ENCODE data around the gene VENTX. TPM values are rescaled to one million over a fixed set of nuclear protein-coding genes. Genes with fewer than 3 reads are reported as not detected.
"Not testable (repeated sequence)": the region's sequence is repeated elsewhere in the genome, so short reads cannot be mapped to it uniquely, and the experiment has no call there.

The VENTX gene
- total RNA-seq, 2 donors from 2014 or later = 0.26 TPM; not detected in 1

DNA sequence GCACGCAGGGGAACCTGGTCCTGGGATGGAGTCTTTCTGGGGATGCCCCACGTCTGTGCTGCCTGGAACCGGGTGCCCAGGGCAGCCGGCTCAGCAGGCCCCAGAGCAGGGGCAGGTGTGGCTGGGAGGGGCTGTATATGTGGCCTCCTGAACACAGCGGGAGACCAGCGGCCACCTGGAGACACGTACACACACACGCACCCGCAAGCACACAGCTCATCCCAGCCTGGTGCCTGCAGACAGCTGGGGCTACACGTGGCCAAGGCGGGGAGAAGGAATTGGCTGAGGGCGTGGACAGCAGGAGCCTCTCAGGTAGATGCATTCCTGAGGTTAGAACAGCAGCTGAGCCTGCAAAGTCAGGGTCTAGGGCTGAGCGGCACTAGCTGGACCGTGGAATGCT, 25.0 kb downstream of the VENTX start:
- Histone ChIP-seq H3K4me3 (no peak overlapping the region), H3K36me3 (replicated peaks in 1 of 2; ENCODE audit: insufficient read depth in 1 of 2, low read depth in 2 of 2) (no peaks in the 10 kb centered on the region), H3K9me3 (no peaks in the 10 kb centered on the region), H3K27me3 (no peaks in the 10 kb centered on the region), H3K4me1 (peaks cover 22% of the 10 kb centered on the region), H3K27ac (no peak overlapping the region)
- 82 to 86% methylated on average over 4 to 14 of the region's 14 CpGs for WGBS, 2 donors
- DNase-seq (peak in 2 of 4 donors; percentile 22 to 35), ATAC-seq (no peak)
- intact Hi-C loops (cut with DNase I) = no loop called here
- no peak for TF ChIP-seq POLR2A (IDR thresholded peaks at IDR 0.05)
- TF ChIP-seq, protein P1, sequence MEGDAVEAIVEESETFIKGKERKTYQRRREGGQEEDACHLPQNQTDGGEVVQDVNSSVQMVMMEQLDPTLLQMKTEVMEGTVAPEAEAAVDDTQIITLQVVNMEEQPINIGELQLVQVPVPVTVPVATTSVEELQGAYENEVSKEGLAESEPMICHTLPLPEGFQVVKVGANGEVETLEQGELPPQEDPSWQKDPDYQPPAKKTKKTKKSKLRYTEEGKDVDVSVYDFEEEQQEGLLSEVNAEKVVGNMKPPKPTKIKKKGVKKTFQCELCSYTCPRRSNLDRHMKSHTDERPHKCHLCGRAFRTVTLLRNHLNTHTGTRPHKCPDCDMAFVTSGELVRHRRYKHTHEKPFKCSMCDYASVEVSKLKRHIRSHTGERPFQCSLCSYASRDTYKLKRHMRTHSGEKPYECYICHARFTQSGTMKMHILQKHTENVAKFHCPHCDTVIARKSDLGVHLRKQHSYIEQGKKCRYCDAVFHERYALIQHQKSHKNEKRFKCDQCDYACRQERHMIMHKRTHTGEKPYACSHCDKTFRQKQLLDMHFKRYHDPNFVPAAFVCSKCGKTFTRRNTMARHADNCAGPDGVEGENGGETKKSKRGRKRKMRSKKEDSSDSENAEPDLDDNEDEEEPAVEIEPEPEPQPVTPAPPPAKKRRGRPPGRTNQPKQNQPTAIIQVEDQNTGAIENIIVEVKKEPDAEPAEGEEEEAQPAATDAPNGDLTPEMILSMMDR (IDR thresholded peaks at IDR 0.05) = no peak

DNA sequence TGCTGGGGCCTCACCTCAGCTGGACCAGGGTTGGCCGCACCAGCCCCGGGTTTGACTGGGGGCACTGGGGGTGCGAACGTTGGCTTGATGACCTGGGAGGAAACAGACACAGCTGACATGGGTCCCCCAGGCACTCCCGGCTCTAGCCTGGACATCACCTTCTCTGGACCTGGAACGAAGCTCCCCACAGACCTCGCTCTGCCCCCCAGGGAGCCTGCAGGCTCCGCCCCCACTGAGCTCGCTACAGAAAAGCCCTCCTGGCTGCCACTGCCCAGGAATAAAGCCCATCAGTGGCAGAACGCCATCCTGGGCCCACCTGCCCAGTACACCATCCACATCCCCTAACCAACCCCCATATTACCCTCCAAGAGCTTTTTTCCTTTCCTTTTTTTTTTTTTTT, 26.0 kb downstream of the VENTX start:
- intact Hi-C loops (cut with DNase I) = no loop called here
- H3K9me3 ChIP-seq = no peaks in the 10 kb centered on the region
- TF ChIP-seq POLR2A (IDR thresholded peaks at IDR 0.05) = no peak
- TF ChIP-seq, protein P1 (IDR thresholded peaks at IDR 0.05) = no peak
- no peaks in the 10 kb centered on the region for H3K27me3 ChIP-seq
- DNase-seq (no peak), ATAC-seq (no peak)
- H3K27ac ChIP-seq = no peak overlapping the region
- H3K36me3 ChIP-seq (replicated peaks in 1 of 2; ENCODE audit: insufficient read depth in 1 of 2, low read depth in 2 of 2) = no peaks in the 10 kb centered on the region
- H3K4me1 ChIP-seq = peaks cover 13% of the 10 kb centered on the region
- WGBS, 2 donors = 86 to 88% methylated on average over 7 to 10 of the region's 10 CpGs
- no peak overlapping the region for H3K4me3 ChIP-seq

DNA sequence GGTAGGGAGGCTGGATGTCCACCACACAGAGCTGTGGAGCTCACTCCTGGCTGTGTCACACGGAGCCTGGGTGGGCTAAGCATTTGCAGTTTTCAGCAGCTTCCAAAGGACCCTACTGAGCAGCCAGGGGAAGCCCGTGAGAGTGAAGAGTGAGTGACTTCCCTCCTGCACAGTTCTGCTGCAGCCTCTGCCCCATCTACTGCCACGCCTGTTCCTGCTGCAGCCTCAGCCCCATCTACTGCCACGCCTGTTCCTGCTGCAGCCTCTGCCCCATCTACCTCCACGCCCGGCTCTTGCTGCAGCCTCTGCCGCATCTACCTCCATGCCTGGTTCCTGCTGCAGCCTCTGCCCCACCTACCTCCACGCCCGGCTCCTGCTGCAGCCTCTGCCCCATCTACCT, 26.8 kb downstream of the VENTX start:
- H3K36me3 ChIP-seq (replicated peaks in 1 of 2; ENCODE audit: insufficient read depth in 1 of 2, low read depth in 2 of 2) = no peaks in the 10 kb centered on the region
- H3K4me3 ChIP-seq = no peak overlapping the region
- WGBS, 2 donors = 58 to 93% methylated on average over 8 to 9 of the region's 9 CpGs
- ATAC-seq (no peak), DNase-seq (no peak)
- no peak for TF ChIP-seq POLR2A (IDR thresholded peaks at IDR 0.05)
- TF ChIP-seq, protein P1 (IDR thresholded peaks at IDR 0.05) = no peak
- no peaks in the 10 kb centered on the region for H3K27me3 ChIP-seq
- no peaks in the 10 kb centered on the region for H3K9me3 ChIP-seq
- no peak overlapping the region for H3K27ac ChIP-seq
- intact Hi-C loops (cut with DNase I) = no loop called here
- H3K4me1 ChIP-seq = peaks cover 9% of the 10 kb centered on the region

DNA sequence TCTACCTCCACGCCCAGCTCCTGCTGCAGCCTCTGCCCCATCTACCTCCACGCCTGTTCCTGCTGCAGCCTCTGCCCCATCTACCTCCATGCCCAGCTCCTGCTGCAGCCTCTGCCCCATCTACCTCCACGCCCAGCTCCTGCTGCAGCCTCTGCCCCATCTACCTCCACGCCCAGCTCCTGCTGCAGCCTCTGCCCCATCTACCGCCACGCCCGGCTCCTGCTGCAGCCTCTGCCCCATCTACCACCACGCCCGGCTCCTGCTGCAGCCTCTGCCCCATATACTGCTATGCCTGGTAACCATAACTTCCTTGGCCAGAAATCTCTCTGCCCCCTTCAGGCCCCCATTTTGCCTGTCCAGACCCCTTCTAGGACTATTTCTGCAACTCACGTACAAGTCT, 27.4 kb downstream of the VENTX start:
- H3K27me3 ChIP-seq; DNase-seq; ATAC-seq; intact Hi-C loops (cut with DNase I); H3K9me3 ChIP-seq; H3K27ac ChIP-seq; H3K4me1 ChIP-seq; H3K4me3 ChIP-seq; H3K36me3 ChIP-seq (replicated peaks in 1 of 2; ENCODE audit: insufficient read depth in 1 of 2, low read depth in 2 of 2): not testable (repeated sequence)
- WGBS, 2 donors = 74 to 83% methylated on average over 9 to 10 of the region's 10 CpGs

DNA sequence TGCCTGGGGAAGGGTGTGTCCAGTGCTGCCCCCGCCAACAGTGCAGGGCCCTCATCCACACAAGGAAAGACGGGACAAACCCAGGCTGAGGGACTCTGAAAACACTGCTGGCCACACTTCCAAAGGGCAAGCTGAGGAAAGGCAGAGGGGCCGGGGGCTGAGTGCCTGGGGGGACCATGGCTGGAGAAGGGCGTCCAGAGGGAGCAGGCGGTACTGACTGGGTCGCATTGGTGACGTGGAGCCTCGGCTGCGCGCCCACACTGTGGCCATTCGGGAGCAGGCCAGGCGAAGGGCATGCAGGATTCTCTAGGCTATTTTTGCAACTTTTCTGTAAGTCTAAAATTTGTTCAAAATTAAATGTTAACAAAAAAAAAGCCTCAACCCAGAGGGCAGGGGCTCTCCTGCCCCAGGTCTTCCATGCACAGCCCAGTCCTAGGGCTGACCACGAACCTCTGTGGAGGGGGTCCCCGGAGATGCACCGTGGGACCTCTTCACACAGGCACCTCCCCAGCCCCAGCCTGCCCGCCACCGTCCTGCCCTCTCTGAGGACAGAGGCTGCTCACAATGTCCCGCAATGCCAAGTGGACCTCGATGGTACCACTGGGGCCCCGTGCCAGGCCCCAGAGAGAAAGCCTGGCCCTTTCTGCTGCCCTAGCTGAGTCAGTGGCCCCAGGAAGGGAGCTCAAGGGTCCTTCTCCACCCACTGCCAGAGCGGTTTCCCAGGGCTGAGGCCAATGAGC, 28.6 kb downstream of the VENTX start:
- peaks cover 1% of the 10 kb centered on the region for H3K4me1 ChIP-seq
- WGBS, 2 donors = 92% methylated on average over 12 to 21 of the region's 21 CpGs
- no peaks in the 10 kb centered on the region for H3K27me3 ChIP-seq
- DNase-seq (no peak), ATAC-seq (no peak)
- peaks cover 0 to under 1% of the 10 kb centered on the region in 2 donors for H3K36me3 ChIP-seq (replicated peaks in 1 of 2; ENCODE audit: insufficient read depth in 1 of 2, low read depth in 2 of 2)
- no peak for TF ChIP-seq POLR2A (IDR thresholded peaks at IDR 0.05)
- TF ChIP-seq, protein P1 (IDR thresholded peaks at IDR 0.05) = no peak
- H3K4me3 ChIP-seq = no peak overlapping the region
- no peaks in the 10 kb centered on the region for H3K9me3 ChIP-seq
- intact Hi-C loops (cut with DNase I) = no loop called here
- H3K27ac ChIP-seq = no peak overlapping the region

All from body of pancreas (tissue), 4 donors.